Measurements from ENCODE around the gene MAP7D1. TPM values are rescaled to one million over a fixed set of nuclear protein-coding genes. Genes with fewer than 3 reads are reported as not detected.

The MAP7D1 gene
- total and polyA plus RNA-seq, 2 of the 13 experiments (the other 11 are each of a cell fraction or from before 2014, with no cell fraction given) = 5.6 to 7.2 TPM

- TF ChIP-seq ZNF775 (CRISPR knock-in tag; IDR thresholded peaks at IDR 0.05; ENCODE audit: borderline replicate concordance) = no peak
- TF ChIP-seq ZBTB40 (IDR thresholded peaks at IDR 0.05) = no peak
- no peak for TF ChIP-seq ZBTB40 (CRISPR knock-in tag; IDR thresholded peaks at IDR 0.05)
- TF ChIP-seq ZBTB49 (CRISPR knock-in tag; IDR thresholded peaks at IDR 0.05; ENCODE audit: borderline replicate concordance) = no peak
- no peak for TF ChIP-seq ZNF414 (CRISPR knock-in tag; IDR thresholded peaks at IDR 0.05)
- no peak for TF ChIP-seq AKAP8 (CRISPR knock-in tag; IDR thresholded peaks at IDR 0.05)
- no peak for TF ChIP-seq NR1H2 (CRISPR knock-in tag; IDR thresholded peaks at IDR 0.05; ENCODE audit: borderline replicate concordance, low read depth)
- no peak for TF ChIP-seq MATR3 (CRISPR knock-in tag; IDR thresholded peaks at IDR 0.05)
- no peak for TF ChIP-seq MAFF (IDR thresholded peaks at IDR 0.05; ENCODE audit: low read depth, low read length)
- 0 out of 2 replicates have a peak, but pooled peaks have one; percentile 41 for TF ChIP-seq ZBTB25 (CRISPR knock-in tag; IDR thresholded peaks at IDR 0.05)
- TF ChIP-seq CEBPB (IDR thresholded peaks at IDR 0.05; ENCODE audit: borderline replicate concordance, low read depth, low read length) = no peak
- peak; percentile 91 for TF ChIP-seq ZNF121 (CRISPR knock-in tag; IDR thresholded peaks at IDR 0.05)
- peak; percentile 28; the same call in 1 of the 2 replicates for TF ChIP-seq TFAP4 (IDR thresholded peaks at IDR 0.05; ENCODE audit: borderline replicate concordance, low read depth)
- TF ChIP-seq HMG20A (CRISPR knock-in tag; IDR thresholded peaks at IDR 0.05; ENCODE audit: borderline replicate concordance) = no peak; the same call in 1 of the 2 replicates
Measured at GRCh38 chr1:36187800-36188593, 32.0 kb downstream of the MAP7D1 start (continued).
